Measurements from ENCODE around the gene TENM3.

TENM3 gene

DNA sequence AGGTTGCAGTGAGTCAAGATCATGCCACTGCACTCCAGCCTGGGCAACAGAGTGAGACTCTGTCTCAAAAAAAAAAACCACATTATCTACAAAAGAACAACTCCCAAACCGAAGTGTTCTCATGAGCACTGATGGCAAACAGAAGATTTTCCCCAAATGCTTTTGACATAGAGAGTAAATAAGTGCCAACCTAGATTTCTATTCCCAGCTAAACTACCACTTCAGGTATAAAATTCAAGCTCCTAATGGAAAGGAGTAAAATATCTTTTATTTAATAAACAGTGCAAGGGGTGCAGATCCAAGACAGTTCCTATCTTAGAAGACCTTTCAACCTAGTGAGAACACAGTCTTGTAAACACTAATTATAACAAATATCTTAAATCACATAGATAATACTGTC, 170.3 kb downstream of the TENM3 start:
- DNase-seq = no peak

DNA sequence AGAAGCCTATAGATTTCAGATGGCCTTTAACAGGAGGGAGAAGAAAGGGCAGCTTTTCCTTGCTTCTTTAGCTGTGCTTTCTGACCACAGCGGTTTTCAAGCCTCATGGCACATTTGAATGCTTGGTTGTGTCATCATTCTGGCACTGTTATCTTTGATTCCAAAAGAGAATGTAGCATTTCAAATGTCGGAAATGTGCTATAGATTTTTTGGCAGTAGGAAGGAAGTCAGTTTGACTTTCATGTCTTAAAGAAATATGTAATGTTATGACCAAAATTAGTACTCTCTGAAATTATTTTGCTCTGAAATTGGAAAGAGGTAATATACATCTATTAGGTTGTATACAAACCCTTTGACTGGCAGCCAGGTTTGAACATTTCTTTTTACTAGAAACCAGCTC, 171.9 kb downstream of the TENM3 start:
- no peak for DNase-seq

DNA sequence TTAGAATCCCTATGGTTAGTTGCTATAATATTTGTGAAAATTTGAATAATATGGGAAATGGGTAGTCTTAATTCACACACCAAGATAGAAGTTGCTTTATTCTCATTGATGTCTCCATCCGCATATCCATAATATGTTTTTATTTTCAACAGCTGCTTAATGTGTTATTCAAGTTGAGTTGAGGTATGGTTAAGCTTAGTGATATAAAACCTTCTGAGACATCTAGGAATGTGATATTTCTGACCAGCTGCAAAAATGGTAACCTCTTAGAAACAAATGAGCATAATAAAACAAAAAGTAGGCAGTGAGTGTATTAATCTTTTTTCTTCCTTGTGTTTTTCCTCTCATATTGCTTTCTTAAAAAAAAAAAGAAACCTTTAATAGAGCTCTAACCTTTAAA, 172.9 kb downstream of the TENM3 start:
- no peak for DNase-seq

DNA sequence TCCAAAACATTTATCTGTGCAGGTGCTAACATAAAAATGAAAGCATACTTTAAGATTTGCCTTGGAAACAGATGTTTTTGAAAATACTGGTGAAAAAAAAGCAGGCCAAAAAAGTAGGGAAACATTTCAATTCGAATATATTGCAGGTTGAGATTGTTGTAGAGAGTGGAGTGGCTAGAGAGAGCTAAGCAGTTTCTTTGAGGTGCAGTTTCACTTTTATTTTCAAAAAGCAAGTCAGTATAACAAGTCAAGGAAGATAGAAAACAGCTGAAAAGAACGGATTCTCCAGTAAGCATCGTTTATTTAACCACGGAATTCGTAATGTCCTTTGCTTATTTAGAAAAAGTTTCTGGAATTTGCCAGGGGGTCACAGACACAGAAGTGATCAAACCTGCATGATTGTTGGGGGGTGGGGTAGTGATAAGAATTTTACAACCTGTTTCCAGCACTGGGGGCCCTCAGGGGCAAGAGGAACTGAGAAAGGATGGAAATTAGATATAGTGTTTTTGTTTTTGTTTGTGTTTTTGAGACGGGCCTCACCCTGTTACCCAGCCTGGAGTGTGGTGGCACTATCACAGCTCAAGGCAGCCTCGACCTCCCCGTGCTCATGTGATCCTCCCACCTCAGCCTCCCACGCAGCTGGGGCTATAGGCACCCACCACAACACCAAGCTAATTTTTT, 175.0 kb downstream of the TENM3 start:
- no peak for DNase-seq

DNA sequence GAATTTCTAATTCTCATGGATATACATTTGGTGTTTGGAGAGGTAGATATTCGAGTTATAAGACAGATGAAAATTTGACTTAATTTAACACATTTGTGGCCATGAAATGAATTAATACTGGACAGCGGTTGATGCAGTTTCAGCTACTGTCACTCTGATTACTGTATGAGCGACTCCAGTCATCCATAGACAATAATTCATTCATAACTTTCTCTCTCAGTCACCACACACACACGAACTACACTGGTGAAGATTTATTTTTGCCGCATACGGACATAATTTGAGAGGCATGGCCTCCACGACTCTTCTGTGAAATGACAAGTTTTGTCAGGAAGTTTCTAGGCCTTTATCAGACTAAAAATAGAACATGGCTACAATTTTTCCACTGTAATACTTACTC, 177.0 kb downstream of the TENM3 start:
- DNase-seq = no peak

DNA sequence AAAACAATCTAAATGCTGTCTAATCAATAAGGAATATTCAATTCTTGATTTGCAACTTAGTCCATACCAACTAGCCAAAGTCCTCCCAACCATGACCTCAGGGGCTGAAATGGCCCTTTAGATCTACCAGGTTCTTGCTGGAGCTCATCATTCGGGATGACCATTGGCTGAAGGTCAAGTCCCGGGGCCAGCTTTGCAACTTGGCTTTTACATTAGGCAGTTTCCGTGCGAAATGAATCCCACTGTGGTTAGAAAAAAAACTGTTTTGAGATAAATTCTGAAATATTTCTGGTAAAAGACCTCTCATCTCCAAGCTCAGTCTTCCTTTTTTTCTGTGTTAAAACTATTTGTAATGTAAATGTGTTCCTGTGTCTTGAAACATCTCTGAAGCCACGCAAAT, 178.6 kb downstream of the TENM3 start:
- DNase-seq = no peak

DNA sequence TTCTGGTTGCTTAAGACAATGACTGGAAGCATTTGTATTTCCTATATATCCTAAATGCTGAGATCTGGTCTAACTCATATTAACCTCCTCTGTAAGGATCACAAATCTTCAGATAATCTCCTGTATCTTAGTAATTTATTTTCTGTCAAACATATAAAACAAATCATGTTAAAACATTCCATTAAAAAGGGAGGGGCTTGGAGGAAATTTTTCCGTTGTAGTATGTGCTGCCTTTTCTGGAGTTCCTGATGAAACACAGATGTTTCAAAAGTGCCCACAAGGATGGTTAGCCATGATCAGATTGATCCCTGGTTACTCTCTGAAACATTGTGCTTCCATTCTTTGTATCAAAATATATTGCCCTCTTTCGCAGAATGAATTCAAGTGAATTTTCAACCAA, 182.1 kb downstream of the TENM3 start:
- no peak for DNase-seq

DNA sequence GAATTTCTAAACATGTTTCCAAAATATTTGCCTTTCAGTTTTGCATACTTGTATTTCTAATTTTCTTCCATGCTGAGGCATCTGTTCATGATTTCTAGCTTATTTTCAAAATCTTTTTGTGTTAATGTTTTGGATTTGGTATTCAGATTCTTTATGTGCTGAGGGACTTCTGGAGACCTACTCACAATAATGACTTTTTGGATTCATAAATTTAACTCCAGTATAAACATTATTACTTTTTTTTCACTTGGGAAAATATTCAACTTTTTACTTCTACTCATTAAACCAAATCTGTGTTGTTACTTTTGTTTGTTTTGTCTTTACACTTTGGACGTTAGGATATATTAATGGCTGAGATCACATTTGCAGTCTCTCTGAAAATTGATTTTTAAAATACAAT, 183.7 kb downstream of the TENM3 start:
- DNase-seq = no peak

DNA sequence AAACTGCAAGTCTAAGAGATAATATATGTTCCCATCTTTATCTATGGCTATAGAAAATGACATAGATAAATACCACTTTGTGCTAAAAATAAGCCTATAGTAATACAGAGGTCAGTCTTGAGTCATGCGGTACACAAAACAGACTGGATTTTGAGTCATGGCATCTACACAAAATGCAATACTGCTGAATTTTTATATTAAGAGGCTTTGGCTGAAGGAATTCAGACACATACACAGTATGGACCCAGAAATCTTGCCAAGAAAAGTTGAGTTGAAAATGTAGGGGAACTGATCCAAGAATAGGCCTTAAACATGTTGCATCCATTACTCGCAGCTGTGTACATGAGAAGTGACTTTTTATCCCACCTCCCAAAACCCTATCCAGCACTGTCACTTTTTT, 184.4 kb downstream of the TENM3 start:
- no peak for DNase-seq

DNA sequence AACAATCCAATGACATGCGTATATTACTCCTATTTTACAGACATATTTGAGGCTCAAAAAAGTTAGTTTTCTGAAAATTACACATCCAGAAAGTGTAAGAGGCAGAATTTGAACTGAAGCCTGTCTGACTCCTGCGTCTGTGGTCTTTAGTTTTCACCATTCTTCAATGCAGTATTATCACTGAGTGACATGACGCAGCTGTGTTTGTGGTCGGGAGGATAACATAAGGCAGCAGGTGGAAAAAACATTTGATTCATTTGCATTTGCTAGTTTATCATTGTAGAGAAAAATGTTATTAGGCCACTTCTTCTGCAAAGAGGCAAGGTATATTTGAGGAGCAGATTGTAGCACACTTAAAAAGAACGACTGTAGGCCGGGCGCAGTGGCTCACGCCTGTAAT, 186.7 kb downstream of the TENM3 start:
- DNase-seq = no peak

DNA sequence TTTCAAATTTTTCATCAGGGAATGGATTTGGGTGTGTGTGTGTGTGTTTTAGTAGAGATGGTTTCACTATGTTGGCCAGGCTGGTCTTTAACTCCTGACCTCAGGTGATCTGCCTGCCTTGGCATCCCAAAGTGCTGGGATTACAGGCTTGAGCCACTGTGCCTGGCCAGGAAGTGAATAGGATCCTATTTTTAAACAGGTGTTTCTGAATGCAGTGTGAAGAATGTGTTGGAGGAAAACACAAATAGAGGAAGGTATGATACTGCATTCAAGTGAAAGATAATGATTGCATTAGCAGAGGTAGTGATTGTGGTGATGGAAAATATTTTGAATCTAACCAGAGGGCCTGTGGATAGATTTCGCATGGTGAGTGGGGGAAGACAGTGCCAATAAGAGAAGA, 189.6 kb downstream of the TENM3 start:
- no peak for DNase-seq

DNA sequence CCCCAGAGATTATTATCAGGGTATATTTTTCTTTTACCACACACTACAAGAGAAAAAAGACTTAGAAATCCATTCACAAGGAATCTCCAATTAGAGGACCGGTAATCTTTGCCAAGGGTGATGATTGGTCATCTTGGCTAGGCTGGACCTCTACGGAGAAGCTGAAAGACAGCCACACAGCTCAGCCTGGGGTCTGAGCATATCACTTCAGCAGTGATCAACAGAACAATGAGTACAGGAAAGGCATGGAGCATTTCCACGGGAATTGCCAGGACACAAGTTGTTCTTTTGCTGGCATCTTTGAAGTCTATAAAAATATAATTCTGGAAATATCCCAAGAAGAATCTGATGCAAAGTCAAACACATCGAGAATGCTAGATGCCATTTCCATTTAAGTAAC, 191.5 kb downstream of the TENM3 start:
- DNase-seq = no peak

DNA sequence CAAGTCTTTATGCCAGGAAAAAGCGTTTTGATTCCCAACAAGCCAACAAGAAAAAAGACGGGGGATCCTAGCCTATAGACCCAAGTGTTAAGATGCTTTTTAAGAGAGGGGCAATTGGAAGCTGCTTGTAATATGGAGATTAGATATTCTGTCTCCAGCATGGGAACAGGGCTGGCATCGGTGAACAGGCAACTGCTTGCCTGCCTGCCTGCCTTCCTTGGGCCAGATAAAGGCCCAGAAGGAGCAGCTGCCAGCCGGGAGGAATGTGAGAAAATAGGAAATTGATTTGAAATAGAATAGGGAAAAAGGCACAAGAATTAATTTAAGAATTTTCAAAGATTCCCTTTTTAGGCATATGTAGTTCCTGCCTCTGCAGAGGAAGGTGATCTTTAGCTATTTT, 192.2 kb downstream of the TENM3 start:
- DNase-seq = no peak

DNA sequence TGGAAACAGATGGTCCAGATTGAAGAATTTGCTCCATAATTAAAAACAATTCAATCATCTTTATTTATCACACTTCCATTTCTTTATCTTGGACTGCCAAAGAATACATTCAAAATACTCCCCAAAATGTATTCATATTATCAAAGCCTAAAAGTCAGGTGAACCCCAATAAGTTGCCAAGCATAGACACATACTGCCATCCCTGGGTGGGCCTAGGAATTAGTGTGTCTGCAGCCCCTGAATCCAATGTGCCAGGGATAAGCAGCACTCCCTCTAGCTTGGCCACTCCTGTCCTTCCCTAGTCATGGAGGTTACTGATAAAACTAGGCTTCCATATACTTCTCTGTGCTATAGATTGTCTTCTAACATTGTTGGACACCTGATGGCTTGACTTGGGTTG, 199.9 kb downstream of the TENM3 start:
- DNase-seq = no peak

DNA sequence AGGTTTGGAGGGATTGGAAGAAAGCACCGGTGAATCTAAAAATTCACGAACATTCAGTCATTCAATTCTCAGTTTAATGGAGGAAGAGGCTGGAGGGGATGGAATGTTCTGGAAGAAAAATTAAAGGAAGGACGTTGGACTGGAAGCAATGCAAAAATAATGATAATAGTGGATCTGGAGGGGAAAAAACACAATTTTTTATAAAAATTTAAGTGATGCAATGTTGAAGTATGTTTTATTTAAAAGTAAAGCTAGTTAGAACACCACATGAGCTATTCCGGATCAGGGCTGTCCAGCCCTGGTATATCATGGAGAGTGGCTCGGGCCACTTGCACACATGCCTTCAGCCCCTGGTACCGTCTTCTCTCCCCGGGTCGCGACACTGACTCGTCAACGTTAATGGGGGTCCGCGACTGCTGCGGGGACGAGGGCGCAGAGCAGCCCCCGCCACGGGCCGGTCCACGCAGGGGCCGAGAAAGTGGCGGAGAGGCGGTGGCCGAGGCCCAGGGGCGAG, 204.6 kb downstream of the TENM3 start:
- no peak for DNase-seq

DNA sequence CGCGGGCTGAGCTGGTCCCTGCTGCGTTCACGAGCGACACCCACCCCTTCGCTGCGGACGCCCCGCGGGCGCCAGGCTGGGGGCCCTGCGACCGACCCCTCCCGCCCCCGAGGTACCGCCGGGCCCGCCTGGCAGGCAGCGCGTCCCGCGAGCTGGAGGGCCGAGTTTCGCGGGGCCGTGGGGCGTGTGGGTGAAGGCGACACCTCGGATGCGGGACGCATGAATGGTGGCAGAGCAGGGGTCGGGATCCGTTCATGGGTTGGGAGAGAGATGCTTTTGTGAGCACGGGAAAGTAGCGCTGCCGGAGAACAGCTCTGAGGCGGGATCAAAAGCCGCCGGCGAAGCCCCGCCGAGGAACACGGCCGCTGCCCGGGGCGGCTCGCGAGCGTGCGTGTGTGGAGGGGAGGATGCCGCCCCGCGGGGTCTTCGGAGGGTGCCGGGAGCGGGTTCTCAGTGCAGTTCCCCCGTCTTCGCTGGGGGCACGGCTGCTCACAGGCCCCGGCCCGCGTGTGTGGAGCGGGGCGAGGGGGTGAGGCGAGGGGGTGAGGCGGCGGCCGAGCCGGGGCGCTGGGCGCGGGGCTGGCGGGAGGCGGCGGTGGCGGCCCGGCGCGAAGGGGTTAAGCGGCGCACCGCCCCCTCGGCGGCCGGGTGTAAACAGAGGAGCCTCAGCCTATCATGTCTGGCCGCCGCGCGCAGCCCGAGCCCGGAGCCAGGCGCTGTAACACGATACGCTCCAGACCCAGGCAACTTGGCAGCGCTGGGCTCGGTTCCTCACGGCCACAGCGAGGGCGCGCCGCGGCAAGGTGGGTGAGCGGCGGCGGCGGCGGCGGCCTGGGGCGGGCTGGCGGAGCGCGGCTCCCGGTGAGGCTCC, 205.3 kb downstream of the TENM3 start:
- DNase-seq = peak; percentile 81 to 87

DNA sequence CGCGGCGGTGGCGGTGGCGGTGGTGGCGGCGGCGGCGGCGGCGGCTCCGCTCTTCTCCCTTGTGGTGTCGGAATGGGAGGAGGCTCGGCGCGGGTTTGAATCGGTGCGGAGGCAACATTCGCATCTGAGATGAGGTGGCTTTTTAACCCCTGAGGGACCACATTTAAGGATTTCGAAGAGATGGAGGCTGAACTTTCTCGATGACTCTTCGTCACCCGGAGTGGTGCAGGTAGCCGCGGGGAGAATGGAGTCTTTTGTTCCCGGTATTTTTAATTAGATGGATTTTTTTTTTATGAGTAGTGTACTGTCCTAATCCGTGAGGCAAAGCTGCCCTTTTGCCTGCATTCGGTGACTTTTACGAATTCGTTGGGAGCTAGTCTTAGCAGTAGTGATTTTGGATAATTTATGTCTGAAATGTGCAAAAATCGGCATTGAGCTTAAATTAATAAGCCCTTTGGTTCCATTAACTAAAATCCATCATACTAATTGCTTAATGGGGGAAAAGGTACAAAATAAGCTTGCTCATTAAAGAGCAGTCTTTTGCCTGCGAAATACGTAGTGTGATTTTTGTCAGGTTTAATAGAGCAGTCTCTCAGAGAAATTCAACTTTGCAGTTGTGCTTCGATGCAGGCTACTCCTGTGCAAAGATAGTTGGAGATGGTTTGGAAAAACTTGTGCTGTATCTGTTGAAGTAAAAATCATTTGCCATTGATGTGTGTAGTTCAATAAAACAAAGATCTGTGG, 206.2 kb downstream of the TENM3 start:
- DNase-seq = no peak

DNA sequence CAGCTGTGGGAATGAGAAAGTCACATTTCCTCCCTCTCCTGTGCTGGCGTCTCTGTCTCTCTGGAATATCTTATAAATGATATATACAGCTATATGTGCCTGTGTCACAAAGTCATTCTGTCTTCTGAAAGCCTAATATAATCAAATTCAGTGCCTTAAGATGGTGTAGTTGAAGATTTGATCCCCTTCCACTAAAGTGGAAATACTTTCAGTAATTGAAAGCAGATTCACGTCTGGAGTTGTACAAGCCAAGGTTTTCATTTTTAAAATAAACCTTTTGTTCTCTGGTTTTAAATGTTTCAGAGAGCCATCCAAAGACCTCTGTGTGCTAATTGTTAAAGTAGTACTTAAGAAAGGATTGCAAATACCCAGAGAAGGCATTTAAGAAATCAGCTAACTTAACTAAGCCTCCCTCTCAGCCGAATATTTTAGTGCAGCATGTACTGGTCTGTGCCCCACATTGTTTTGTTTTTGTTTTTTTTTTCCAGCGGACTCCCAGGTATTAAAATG, 206.8 kb downstream of the TENM3 start:
- DNase-seq = no peak

DNA sequence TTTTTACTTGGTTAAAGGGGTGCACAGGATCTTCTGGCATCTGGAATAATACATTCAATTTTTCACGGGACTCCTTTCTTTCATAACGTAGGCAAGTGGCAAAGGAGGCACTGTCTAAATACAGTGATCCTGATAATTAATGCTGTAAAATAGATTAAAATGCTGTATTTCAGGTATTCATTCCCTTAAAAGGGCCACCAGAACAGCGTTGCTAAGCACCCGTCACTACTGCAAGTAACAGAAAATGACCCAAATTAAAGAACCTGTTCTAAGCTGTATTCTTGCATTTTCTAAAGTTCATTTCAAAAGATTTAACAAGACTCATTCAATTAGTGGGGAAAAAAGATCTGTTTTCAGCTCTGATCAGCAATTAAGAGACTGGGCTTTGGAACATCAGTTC, 208.2 kb downstream of the TENM3 start:
- DNase-seq = no peak

DNA sequence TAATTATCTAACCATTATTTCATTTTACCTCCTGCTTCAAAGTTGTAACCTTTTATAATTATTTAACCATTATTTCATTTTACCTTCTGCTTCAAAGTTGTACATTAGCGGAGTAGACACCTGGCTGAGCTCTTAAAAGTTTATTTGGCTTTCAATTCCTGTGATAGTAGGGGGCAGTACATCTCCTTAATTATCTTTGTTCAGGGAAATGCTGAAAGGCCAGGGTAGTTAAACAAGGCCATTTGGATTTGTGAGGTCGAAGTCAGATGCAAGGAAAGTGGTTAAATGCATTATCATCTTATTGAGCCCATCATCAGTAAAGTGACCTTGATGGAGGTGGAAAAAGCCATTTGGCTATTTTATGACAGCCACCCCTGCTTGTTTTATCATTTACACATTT, 210.6 kb downstream of the TENM3 start:
- no peak for DNase-seq

DNA sequence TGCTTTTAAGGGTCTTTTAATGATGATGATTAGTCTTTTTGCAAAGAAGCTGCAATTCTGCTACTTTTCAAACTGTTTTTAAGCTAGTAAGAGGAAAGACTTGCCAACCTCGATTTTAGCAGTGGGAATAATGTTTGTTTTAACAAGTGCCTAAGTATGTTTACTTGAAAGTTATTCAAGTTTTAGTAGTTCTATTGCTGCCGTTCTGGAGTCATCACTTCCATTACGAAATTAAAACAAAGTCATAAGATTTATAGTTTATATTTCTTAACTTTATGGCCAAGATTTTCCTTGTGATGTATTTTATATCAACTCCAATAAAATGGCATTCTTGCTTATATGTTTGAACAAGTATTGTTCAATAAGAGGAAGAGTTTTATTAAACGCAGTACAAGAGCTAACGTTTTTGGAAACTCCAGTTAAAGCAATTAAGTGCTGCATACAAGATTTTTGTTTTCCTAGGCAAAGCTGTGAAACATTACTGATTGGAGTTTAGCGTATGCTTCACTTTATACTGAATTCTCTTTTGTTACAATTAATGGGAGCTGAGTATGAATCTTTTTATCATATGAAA, 211.3 kb downstream of the TENM3 start:
- no peak for DNase-seq

DNA sequence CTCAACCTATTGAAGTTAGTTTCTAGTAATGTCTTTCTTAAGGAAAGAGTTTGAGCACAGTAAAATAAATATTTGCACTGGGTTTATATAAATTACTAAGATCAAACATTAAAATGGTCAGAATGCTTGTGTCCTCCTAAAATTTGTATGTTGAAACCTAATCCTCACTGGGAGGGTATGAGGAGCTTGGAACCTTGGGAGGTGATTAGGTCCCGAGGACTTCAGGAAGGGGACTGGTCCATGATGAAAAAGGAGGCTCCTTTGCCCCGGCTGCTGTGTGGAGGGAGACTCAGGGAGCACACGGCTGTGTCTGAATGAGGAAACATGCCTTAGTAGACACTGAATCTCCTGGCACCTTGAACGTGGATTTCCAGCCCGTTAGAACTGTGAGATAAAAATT, 221.9 kb downstream of the TENM3 start:
- no peak for DNase-seq

DNA sequence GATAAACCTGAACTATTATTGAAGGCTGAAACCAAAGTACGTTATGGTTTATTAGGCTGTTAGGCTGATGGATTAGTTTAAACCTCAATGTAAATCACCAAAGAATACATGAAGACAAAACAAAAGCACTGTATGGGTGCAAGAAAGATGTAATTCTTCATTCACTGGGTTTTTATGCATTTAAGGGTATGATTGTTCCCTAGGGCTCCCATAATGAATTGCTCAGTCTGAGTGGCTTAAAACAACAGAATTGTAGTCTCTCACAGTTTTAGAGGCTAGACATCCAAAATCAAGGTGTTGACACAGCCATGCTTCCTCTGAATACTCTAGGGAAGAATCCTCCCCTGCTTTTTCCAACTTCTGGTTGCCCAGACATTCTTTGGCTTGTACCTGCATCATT, 222.8 kb downstream of the TENM3 start:
- DNase-seq = no peak

Measured in Kasumi-1 (cell line).